Measurements from ENCODE around the gene TTLL1. TPM values are rescaled to one million over a fixed set of nuclear protein-coding genes. Genes with fewer than 3 reads are reported as not detected.

TTLL1 gene
- total and polyA plus RNA-seq, 9 of the 15 experiments (the other 6 are each of a cell fraction or from before 2014, with no cell fraction given): 0.06 to 0.85 (median 0.17) TPM

- intact Hi-C loops (cut with micrococcal nuclease): no loop called here
- H3K4me1 ChIP-seq (replicated peaks in 1 of 2; ENCODE audit: control insufficient read depth in 2 of 2, insufficient read depth in 2 of 2, low read length in 2 of 2): peaks cover 12 to 15% of the 10 kb centered on the region in 2 experiments; a peak in 4 of 5 replicates
- ATAC-seq (no peak), DNase-seq (ENCODE audit: extremely low read depth in 1 of 4, low spot score in 3 of 4) (no peak), FAIRE-seq (no peak)
- no peaks in the 10 kb centered on the region for H3K27me3 ChIP-seq (ENCODE audit: control insufficient read depth in 2 of 2, insufficient read depth in 2 of 2, low read length in 2 of 2)
- H3K9me3 ChIP-seq (replicated peaks; ENCODE audit: control insufficient read depth, insufficient read depth, low read depth, low read length): no peaks in the 10 kb centered on the region
- TF ChIP-seq TFAM (CRISPR knock-in tag; conservative IDR thresholded peaks at IDR 0.05) (no peak), PKNOX1 (IDR thresholded peaks at IDR 0.05) (peak; percentile 52; the same call in 1 of the 2 replicates), ETV1 (tag; conservative IDR thresholded peaks at IDR 0.05; ENCODE audit: low read depth) (no peak), TEAD4 (IDR thresholded peaks at IDR 0.05; ENCODE audit: low read length) (no peak), TEAD4 (CRISPR knock-in tag; IDR thresholded peaks at IDR 0.05; ENCODE audit: borderline replicate concordance) (no peak), ILF3 (IDR thresholded peaks at IDR 0.05; ENCODE audit: borderline replicate concordance) (no peak)
- H3K9ac ChIP-seq (ENCODE audit: insufficient read depth in 1 of 2, low read depth in 2 of 2, low read length in 2 of 2): no peak overlapping the region
- WGBS (ENCODE audit: insufficient coverage, low coverage, missing lambda C conversion rate): 10% methylated on average over 2 of the region's 4 CpGs
- no peak overlapping the region for H3K4me2 ChIP-seq (ENCODE audit: insufficient read depth, low read length)
- CTCF ChIA-PET (ENCODE audit: low intra/inter-chr PET ratio): no interaction called here
- no peaks in the 10 kb centered on the region for H3K9me1 ChIP-seq (ENCODE audit: control insufficient read depth, insufficient read depth, low read length)
- H3K4me3 ChIP-seq: no peak overlapping the region
- H3K27ac ChIP-seq (ENCODE audit: extremely low read depth, low read depth, low read length): no peak overlapping the region
- BruUV-seq (replicated peaks): no TSS peak
- POLR2A ChIA-PET: interaction anchor here (0.6 kb wide), 1 partner anchor 139 kb away, joined by 4 read pairs; no protein-coding TSS in a partner anchor
- 0 out of 2 replicates have a peak overlapping the region, but pooled peaks have one; percentile 23 for H2AFZ ChIP-seq (ENCODE audit: low read depth, low read length)
- H4K20me1 ChIP-seq (replicated peaks; ENCODE audit: control insufficient read depth, insufficient read depth, low read length): no peaks in the 10 kb centered on the region
- in situ Hi-C loops (cut with MboI): no loop called here
- H3K79me2 ChIP-seq (ENCODE audit: control insufficient read depth, insufficient read depth, low read length): no peaks in the 10 kb centered on the region
- H3K36me3 ChIP-seq (ENCODE audit: control insufficient read depth, insufficient read depth, low read length): no peaks in the 10 kb centered on the region
These were observed 9.2 kb upstream of the TTLL1 start for GRCh38 chr22:43098356-43098755.

Data from K562 (cell line).